NCI-H1092 treated with DMSO at 0.1 percent for 48 hours (cell line): Measurements from ENCODE around the gene OVCH2.

ENCODE experiments used
- DNase-seq: peaks from one replicate; lab custom pipeline; 2025; lab: John Stamatoyannopoulos, UW

OVCH2 gene

GRCh38 chr11:7639643-7640025, 66.6 kb downstream of the OVCH2 start:
- no peak for DNase-seq
